Tibial nerve (tissue), 4 donors: ENCODE data around the gene ZNF234. TPM values are rescaled to one million over a fixed set of nuclear protein-coding genes. Genes with fewer than 3 reads are reported as not detected.
A peak's percentile ranks its signal among the peaks of the same experiment; 100 is the strongest.

ENCODE experiments used
- DNase-seq, 2 donors: peaks; one replicate each; pipeline ENCODE4 v3.0.0-alpha.2; 2019; ENCODE audit warnings: low spot score in 2 of 2
- H3K27ac ChIP-seq, 4 donors: fragments of 200-600 bp; sonication (generic) in 3 of 4; one replicate each; pipeline ENCODE4 v1.5.1; 2017 to 2019; ENCODE audit warnings: mild to moderate bottlenecking in 1 of 4
- H3K27me3 ChIP-seq, 2 donors: fragments of 200-600 bp; sonication (generic) in 1 of 2; one replicate each; pipeline versions ENCODE4 v1.5.1 to v1.6.0; 2017 to 2019
- H3K36me3 ChIP-seq, 3 donors: fragments of 200-600 bp; sonication (generic); one replicate each; pipeline ENCODE4 v1.5.1; 2018 to 2019
- H3K4me1 ChIP-seq, 4 donors: fragments of 200-600 bp; sonication (generic) in 3 of 4; one replicate each; pipeline ENCODE4 v1.5.1; 2017 to 2019
- H3K4me3 ChIP-seq, 4 donors: fragments of 200-600 bp; sonication (generic) in 3 of 4; one replicate each; pipeline ENCODE4 v1.5.1; 2017 to 2019; ENCODE audit warnings: mild to moderate bottlenecking in 1 of 4, moderate library complexity in 1 of 4
- H3K9me3 ChIP-seq, 4 donors: fragments of 200-600 bp; sonication (generic) in 3 of 4; one replicate each; pipeline ENCODE4 v1.5.1; 2017 to 2019
- EP300 ChIP-seq, 2 donors: sonication (generic); formaldehyde crosslinking; IDR thresholded peaks; one replicate each; pipeline ENCODE4 v1.6.1; 2017; ENCODE audit warnings: antibody characterized with exemption in 2 of 2, mild to moderate bottlenecking in 1 of 2
- POLR2A ChIP-seq, 2 donors: fragments of 450-650 bp; IDR thresholded peaks; one replicate each; pipeline ENCODE4 v1.6.1; 2017; ENCODE audit warnings: antibody characterized with exemption in 2 of 2, mild to moderate bottlenecking in 2 of 2, moderate library complexity in 2 of 2
- WGBS, 2 donors: methylation state at CpG; one replicate each; pipeline ENCODE4 v1.1.5; 2018; 5-methylcytosine and 5-hydroxymethylcytosine counted together
- total RNA-seq, 4 donors: library from RNA; depleted of rRNA; stranded (reverse); fragments of >200 nt; gene quantifications; one replicate each; pipeline ENCODE4 v1.1.0, GENCODE V29; 2016
- TF ChIP-seq, protein P1 (sequence below), 5 experiments: fragments of 200-600 bp in 3 of 5; fragments of 450-650 bp in 2 of 5; sonication (generic) in 3 of 5; IDR thresholded peaks; one replicate each; pipeline ENCODE4 v1.5.1; 2016 to 2019; ENCODE audit warnings: antibody characterized with exemption in 5 of 5, mild to moderate bottlenecking in 3 of 5, moderate library complexity in 2 of 5

Gene ZNF234
- total RNA-seq, 4 donors from 2014 or later: 6.9 to 7.9 (median 7.1) TPM

DNA sequence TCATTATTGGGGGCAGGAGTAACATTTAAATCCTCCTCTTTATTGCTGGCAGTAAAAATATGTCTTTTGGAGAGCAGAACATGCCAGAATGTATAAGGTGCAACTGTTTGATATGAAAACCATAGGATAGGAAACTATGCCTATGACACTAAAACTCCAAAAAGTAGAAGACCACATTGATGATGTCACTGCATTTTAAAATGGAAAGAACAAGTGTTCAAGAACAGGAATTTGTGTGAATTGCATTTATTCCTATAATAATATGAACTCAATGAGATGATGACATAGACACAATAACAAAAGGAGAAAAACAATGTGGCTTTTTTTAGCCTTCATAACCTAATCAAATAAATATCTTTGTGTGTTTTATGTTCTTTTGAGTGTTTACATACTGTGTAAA, 31.9 kb upstream of the ZNF234 start:
- H3K27me3 ChIP-seq: no peaks in the 10 kb centered on the region
- no peak overlapping the region for H3K27ac ChIP-seq
- no peak for DNase-seq
- peaks cover 0 to 76% (median 26%) of the 10 kb centered on the region in 4 donors for H3K9me3 ChIP-seq
- H3K4me1 ChIP-seq: peaks cover 0 to 19% (median 12%) of the 10 kb centered on the region in 4 donors
- H3K36me3 ChIP-seq: peaks cover 0 to 59% (median 0%) of the 10 kb centered on the region in 3 donors
- TF ChIP-seq EP300 (IDR thresholded peaks at IDR 0.05): no peak
- TF ChIP-seq, protein P1, sequence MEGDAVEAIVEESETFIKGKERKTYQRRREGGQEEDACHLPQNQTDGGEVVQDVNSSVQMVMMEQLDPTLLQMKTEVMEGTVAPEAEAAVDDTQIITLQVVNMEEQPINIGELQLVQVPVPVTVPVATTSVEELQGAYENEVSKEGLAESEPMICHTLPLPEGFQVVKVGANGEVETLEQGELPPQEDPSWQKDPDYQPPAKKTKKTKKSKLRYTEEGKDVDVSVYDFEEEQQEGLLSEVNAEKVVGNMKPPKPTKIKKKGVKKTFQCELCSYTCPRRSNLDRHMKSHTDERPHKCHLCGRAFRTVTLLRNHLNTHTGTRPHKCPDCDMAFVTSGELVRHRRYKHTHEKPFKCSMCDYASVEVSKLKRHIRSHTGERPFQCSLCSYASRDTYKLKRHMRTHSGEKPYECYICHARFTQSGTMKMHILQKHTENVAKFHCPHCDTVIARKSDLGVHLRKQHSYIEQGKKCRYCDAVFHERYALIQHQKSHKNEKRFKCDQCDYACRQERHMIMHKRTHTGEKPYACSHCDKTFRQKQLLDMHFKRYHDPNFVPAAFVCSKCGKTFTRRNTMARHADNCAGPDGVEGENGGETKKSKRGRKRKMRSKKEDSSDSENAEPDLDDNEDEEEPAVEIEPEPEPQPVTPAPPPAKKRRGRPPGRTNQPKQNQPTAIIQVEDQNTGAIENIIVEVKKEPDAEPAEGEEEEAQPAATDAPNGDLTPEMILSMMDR (IDR thresholded peaks at IDR 0.05): no peak
- no peak for TF ChIP-seq POLR2A (IDR thresholded peaks at IDR 0.05)
- no peak overlapping the region for H3K4me3 ChIP-seq

DNA sequence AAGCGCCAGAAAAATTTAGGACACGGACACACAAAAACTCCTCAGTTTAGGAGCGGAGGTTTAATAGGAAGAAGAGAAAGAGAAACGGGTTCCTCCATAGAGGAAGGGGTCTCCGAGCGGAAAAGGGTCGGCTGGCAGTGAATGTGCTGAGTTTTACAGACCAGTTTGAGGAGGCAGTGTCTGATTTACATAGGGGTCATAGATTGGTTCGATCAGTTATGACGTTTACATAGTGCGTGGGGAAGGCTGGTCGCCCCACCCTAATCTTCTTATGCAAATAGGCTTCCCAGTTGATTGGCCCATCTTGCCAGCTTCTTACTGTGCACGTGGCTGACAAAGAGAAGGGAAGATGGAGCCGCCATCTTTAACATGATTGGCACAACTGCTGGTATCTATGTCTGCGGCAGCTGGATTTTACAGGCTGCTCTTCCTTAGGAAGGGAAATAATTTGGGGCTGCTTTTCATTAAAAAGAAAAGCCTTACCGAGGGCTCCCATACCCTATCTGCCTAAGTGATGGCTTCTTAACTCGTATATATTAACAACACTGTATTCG, 29.4 kb upstream of the ZNF234 start:
- H3K27ac ChIP-seq: no peak overlapping the region
- 11 to 20% methylated on average over 17 of the region's 17 CpGs for WGBS, 2 donors
- no peak for DNase-seq
- TF ChIP-seq POLR2A (IDR thresholded peaks at IDR 0.05): no peak
- TF ChIP-seq, protein P1 (IDR thresholded peaks at IDR 0.05): no peak
- no peak for TF ChIP-seq EP300 (IDR thresholded peaks at IDR 0.05)
- H3K27me3 ChIP-seq: no peaks in the 10 kb centered on the region
- peaks cover 0 to 52% (median 17%) of the 10 kb centered on the region in 4 donors for H3K9me3 ChIP-seq
- peaks cover 0 to 24% (median 16%) of the 10 kb centered on the region in 4 donors for H3K4me1 ChIP-seq
- H3K36me3 ChIP-seq: peaks cover 0 to 50% (median 5%) of the 10 kb centered on the region in 3 donors
- peak overlapping the region in 1 of 4 donors; percentile 65 for H3K4me3 ChIP-seq

DNA sequence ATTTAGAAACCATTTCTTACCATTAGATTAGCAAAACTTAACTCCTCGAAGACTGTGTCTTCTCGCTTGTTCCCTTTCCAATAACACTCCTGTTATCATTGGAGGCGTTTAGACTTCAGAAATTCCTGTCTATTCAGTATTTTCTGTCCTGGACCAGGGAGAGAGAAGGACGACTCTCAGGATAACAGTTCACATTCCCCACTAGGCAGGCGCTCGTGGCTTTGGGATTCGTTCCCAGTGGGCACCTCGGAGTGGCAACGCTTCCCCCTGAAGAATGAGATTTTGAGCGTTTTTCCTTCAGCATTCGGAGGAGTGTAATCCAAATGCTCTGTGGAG, 28.6 kb upstream of the ZNF234 start:
- H3K27me3 ChIP-seq: no peaks in the 10 kb centered on the region
- TF ChIP-seq, protein P1 (IDR thresholded peaks at IDR 0.05): no peak
- TF ChIP-seq EP300 (IDR thresholded peaks at IDR 0.05) (no peak), POLR2A (IDR thresholded peaks at IDR 0.05) (no peak)
- H3K4me3 ChIP-seq: peak overlapping the region; percentile 44 to 90 (median 64)
- H3K4me1 ChIP-seq: peaks cover 0 to 24% (median 16%) of the 10 kb centered on the region in 4 donors
- 0% methylated on average over 11 of the region's 11 CpGs for WGBS, 2 donors
- H3K27ac ChIP-seq: peak overlapping the region in 2 of 4 donors; percentile 25 to 72
- peaks cover 0 to 50% (median 5%) of the 10 kb centered on the region in 3 donors for H3K36me3 ChIP-seq
- H3K9me3 ChIP-seq: peaks cover 0 to 44% (median 10%) of the 10 kb centered on the region in 4 donors
- DNase-seq: no peak

DNA sequence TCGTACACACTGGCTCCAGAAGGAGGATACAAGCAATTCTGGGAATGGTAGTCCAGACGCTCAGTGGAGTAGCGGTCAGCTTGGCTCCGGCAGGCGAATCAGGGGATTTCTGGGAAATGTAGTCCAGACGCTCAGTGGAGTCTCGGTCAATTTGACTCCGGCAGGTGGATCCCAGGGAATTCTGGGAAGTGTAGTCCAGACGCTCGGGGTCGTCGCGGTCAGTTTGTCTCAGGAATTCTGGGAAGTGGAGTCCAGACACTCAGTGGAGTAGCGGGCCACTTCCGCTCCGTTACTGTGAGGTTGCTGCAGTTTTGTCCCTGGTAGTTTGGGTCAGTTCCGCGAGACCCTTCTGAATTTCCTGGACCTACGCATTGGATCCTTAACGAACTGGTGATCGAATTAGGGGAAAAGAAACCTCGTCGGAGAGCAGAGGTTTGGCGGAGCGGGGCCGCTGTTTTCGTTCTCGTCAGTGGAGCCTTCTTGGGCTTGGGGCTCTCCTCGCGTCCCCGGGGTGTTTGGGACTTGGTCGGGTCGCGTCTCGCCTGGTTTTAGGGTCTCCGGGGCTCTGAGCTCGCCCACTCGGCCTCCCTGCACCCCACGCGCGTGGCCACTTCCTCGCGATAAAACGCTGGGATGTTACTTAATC, 28.1 kb upstream of the ZNF234 start, which contains the start of gene ZNF225:
Gene ZNF225, plus strand, starts transcription at position 262 of the 646 bp plus-strand sequence. CDS start 2,429 bp downstream, outside the sequence.
- Histone ChIP-seq H3K9me3 (peaks cover 0 to 39% (median 8%) of the 10 kb centered on the region in 4 donors), H3K27ac (peak within 1 kb of the TSS in 3 of 4 donors; percentile 58 to 72 (median 61)), H3K27me3 (no peaks in the 10 kb centered on the region), H3K36me3 (peaks cover 0 to 50% (median 5%) of the 10 kb centered on the region in 3 donors), H3K4me3 (peak within 1 kb of the TSS; percentile 44 to 90 (median 64)), H3K4me1 (peaks cover 0 to 24% (median 16%) of the 10 kb centered on the region in 4 donors)
- peak; percentile 90 to 94 for DNase-seq
- WGBS, 2 donors: 0 to 2% methylated on average over 35 to 44 of the region's 44 CpGs
- TF ChIP-seq EP300 (IDR thresholded peaks at IDR 0.05) (peak; percentile 26 to 91), POLR2A (IDR thresholded peaks at IDR 0.05) (peak in 1 of 2 donors; percentile 22)
- TF ChIP-seq, protein P1 (IDR thresholded peaks at IDR 0.05): peak in 1 of 5 experiments; percentile 43
